Gastrocnemius medialis (tissue), 4 donors: ENCODE data around the gene ZNF761.

Source experiments
- POLR2A ChIP-seq, 2 donors: fragments of 450-650 bp; IDR thresholded peaks; one replicate each; pipeline ENCODE4 v1.6.1; 2017; ENCODE audit warnings: antibody characterized with exemption in 2 of 2, mild to moderate bottlenecking in 2 of 2, moderate library complexity in 2 of 2
- TF ChIP-seq, protein P1 (sequence below), 5 experiments: fragments of 450-650 bp in 3 of 5; fragments of 200-600 bp in 2 of 5; sonication (generic) in 2 of 5; IDR thresholded peaks in 4 of 5; conservative IDR thresholded peaks in 1 of 5; 1 replicate in 4 of 5; 2 replicates in 1 of 5; pipeline ENCODE4 v1.5.1; 2016 to 2019; ENCODE audit warnings: antibody characterized with exemption in 5 of 5, mild to moderate bottlenecking in 3 of 5, moderate library complexity in 3 of 5

DNA sequence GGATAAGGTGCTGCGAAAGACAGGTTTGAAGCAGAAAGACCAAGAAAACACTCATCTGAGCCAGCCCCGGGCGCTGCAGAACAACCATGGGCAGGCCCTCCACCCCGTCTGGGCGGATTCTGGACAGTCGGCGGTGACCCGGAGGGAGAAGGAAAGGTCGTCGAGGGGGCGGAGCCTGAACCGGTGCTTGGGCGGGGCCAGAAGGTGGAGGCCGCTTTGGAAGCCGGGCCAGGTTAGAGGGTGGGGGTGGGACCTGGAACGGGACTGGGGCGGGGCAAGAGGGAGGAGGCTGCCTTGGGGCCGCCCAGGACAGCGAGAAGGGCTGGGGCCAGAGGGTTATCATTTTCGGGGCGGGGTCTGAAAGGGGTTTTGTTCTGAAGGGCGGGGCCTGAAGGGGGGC, 41.8 kb upstream of the ZNF761 start:
- TF ChIP-seq, protein P1, sequence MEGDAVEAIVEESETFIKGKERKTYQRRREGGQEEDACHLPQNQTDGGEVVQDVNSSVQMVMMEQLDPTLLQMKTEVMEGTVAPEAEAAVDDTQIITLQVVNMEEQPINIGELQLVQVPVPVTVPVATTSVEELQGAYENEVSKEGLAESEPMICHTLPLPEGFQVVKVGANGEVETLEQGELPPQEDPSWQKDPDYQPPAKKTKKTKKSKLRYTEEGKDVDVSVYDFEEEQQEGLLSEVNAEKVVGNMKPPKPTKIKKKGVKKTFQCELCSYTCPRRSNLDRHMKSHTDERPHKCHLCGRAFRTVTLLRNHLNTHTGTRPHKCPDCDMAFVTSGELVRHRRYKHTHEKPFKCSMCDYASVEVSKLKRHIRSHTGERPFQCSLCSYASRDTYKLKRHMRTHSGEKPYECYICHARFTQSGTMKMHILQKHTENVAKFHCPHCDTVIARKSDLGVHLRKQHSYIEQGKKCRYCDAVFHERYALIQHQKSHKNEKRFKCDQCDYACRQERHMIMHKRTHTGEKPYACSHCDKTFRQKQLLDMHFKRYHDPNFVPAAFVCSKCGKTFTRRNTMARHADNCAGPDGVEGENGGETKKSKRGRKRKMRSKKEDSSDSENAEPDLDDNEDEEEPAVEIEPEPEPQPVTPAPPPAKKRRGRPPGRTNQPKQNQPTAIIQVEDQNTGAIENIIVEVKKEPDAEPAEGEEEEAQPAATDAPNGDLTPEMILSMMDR (IDR thresholded peaks at IDR 0.05 in 4 of 5, conservative IDR thresholded peaks at IDR 0.05 in 1 of 5): no peak
- no peak for TF ChIP-seq POLR2A (IDR thresholded peaks at IDR 0.05)
